ENCODE data around the gene DAPK1. TPM values are rescaled to one million over a fixed set of nuclear protein-coding genes. Genes with fewer than 3 reads are reported as not detected.

DAPK1 gene
- total and polyA plus RNA-seq, 2 donors from 2014 or later = 15.5 to 166 TPM

DNA sequence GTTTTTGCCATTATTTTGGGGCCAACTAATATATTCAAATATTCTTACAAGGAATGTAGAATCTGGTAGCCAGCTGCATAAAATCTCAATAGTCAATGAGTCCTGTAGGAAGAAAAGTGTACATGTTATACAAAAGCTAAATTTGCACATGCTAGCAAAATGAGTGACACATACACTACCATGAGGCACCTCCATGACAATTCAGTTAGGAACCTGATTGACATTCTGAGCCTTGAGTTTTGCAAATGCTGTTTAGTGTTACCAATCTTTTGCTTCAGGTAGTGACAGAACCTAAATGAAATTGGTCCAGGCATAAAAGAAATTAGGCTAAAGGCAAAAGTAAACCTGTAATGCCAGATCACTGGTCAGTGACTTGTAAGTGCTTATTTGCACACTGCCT is 6.8 kb upstream of the DAPK1 start:
- TF ChIP-seq, protein P1, sequence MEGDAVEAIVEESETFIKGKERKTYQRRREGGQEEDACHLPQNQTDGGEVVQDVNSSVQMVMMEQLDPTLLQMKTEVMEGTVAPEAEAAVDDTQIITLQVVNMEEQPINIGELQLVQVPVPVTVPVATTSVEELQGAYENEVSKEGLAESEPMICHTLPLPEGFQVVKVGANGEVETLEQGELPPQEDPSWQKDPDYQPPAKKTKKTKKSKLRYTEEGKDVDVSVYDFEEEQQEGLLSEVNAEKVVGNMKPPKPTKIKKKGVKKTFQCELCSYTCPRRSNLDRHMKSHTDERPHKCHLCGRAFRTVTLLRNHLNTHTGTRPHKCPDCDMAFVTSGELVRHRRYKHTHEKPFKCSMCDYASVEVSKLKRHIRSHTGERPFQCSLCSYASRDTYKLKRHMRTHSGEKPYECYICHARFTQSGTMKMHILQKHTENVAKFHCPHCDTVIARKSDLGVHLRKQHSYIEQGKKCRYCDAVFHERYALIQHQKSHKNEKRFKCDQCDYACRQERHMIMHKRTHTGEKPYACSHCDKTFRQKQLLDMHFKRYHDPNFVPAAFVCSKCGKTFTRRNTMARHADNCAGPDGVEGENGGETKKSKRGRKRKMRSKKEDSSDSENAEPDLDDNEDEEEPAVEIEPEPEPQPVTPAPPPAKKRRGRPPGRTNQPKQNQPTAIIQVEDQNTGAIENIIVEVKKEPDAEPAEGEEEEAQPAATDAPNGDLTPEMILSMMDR (IDR thresholded peaks at IDR 0.05; ENCODE audit: borderline replicate concordance, extremely low read depth, insufficient read depth) = no peak
- no peaks in the 10 kb centered on the region for H3K27me3 ChIP-seq (ENCODE audit: control insufficient read depth, insufficient read depth, low read length)
- H3K9ac ChIP-seq (ENCODE audit: low read length in 3 of 3) = no peak overlapping the region
- H3K27ac ChIP-seq (ENCODE audit: low read depth in 2 of 2, low read length in 2 of 2) = no peak overlapping the region
- no peaks in the 10 kb centered on the region for H3K36me3 ChIP-seq (ENCODE audit: control insufficient read depth in 2 of 3, insufficient read depth in 3 of 3, low read length in 3 of 3)
- FAIRE-seq (no peak), DNase-seq (no peak)
- H3K9me3 ChIP-seq (ENCODE audit: control insufficient read depth in 2 of 3, insufficient read depth in 1 of 3, low read length in 3 of 3) = no peaks in the 10 kb centered on the region
- intact Hi-C loops (cut with DNase I) = no loop called here
- no peaks in the 10 kb centered on the region for H3K4me1 ChIP-seq (ENCODE audit: control insufficient read depth in 2 of 3, insufficient read depth in 2 of 3, low read depth in 1 of 3, low read length in 3 of 3)
- H3K4me3 ChIP-seq (ENCODE audit: low read length in 3 of 3) = no peak overlapping the region

DNA sequence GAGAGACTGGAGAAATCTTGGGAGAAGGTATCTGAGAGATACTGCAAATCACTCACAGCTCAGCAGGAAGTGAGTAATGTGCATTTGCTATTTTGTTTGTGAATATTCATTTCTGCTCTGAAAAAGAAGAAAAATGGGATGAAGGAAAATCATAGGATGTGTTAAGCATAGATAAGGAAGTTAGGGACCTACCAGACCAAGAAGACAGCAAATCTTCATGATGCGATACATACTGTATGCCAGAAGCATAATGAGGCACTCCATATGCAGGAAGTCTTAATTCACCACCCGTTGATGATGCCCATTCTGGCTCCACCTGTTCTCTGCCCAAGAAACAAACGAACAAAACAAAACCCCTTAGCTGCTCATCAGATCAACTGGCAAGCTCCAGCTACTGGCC is 6.1 kb upstream of the DAPK1 start:
- Histone ChIP-seq H3K27ac (ENCODE audit: low read depth in 2 of 2, low read length in 2 of 2) (no peak overlapping the region), H3K36me3 (ENCODE audit: control insufficient read depth in 2 of 3, insufficient read depth in 3 of 3, low read length in 3 of 3) (no peaks in the 10 kb centered on the region), H3K4me1 (ENCODE audit: control insufficient read depth in 2 of 3, insufficient read depth in 2 of 3, low read depth in 1 of 3, low read length in 3 of 3) (no peaks in the 10 kb centered on the region), H3K9me3 (ENCODE audit: control insufficient read depth in 2 of 3, insufficient read depth in 1 of 3, low read length in 3 of 3) (no peaks in the 10 kb centered on the region), H3K27me3 (ENCODE audit: control insufficient read depth, insufficient read depth, low read length) (no peaks in the 10 kb centered on the region), H3K9ac (ENCODE audit: low read length in 3 of 3) (no peak overlapping the region), H3K4me3 (ENCODE audit: low read length in 3 of 3) (no peak overlapping the region)
- no peak for FAIRE-seq
- TF ChIP-seq, protein P1 (IDR thresholded peaks at IDR 0.05; ENCODE audit: borderline replicate concordance, extremely low read depth, insufficient read depth) = no peak
- DNase-seq = no peak
- intact Hi-C loops (cut with DNase I) = no loop called here

DNA sequence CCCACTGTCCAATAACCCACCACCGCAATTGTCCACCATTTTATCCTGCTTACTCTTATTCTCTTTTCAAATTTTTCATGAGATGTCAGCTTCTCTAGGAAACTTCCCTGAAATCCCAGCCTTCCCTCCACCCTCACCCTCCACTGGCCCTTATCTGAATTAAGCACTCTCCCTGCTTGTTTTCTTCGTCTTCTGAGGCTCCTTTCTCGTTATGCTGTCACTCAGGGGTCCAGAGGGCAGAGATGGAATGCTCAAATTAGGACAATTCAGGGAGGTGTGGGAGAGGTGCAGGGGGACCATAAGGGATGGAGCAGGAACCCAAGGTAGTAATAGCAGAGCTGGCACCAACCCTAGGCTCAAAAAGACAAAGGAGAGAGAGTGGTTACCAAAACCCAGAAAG is 5.0 kb upstream of the DAPK1 start:
- intact Hi-C loops (cut with DNase I) = no loop called here
- no peaks in the 10 kb centered on the region for H3K27me3 ChIP-seq (ENCODE audit: control insufficient read depth, insufficient read depth, low read length)

More for the DNA sequence above, 5.0 kb upstream of the DAPK1 start:
- DNase-seq (no peak), FAIRE-seq (no peak)
- no peak overlapping the region for H3K27ac ChIP-seq (ENCODE audit: low read depth in 2 of 2, low read length in 2 of 2)
- H3K9me3 ChIP-seq (ENCODE audit: control insufficient read depth in 2 of 3, insufficient read depth in 1 of 3, low read length in 3 of 3) = no peaks in the 10 kb centered on the region
- H3K4me3 ChIP-seq (ENCODE audit: low read length in 3 of 3) = no peak overlapping the region
- TF ChIP-seq, protein P1 (IDR thresholded peaks at IDR 0.05; ENCODE audit: borderline replicate concordance, extremely low read depth, insufficient read depth) = no peak
- H3K9ac ChIP-seq (ENCODE audit: low read length in 3 of 3) = no peak overlapping the region
- peaks cover 0 to 2% (median 0%) of the 10 kb centered on the region in 3 donors for H3K4me1 ChIP-seq (ENCODE audit: control insufficient read depth in 2 of 3, insufficient read depth in 2 of 3, low read depth in 1 of 3, low read length in 3 of 3)
- H3K36me3 ChIP-seq (ENCODE audit: control insufficient read depth in 2 of 3, insufficient read depth in 3 of 3, low read length in 3 of 3) = no peaks in the 10 kb centered on the region
